SU-DHL-6 (cell line): Measurements from ENCODE around the gene WFIKKN1.

Experiments used
- H2AFZ ChIP-seq: fragments of 200-600 bp; sonication (generic); 2 replicates; pipeline ENCODE4 v1.6.1; 2014; ENCODE audit warnings: low read depth, mild to moderate bottlenecking, moderate library complexity, mixed read lengths, antibody characterized with exemption, low read length; ENCODE audit not compliant: severe bottlenecking
- H3F3A ChIP-seq: fragments of 200-600 bp; shearing (Covaris generic); 2 replicates; pipeline ENCODE4 v1.6.0; 2016; ENCODE audit warnings: antibody characterized with exemption, mild to moderate bottlenecking; ENCODE audit not compliant: insufficient read depth
- H3K27ac ChIP-seq: fragments of 200-600 bp; sonication (generic); 2 replicates; pipeline ENCODE4 v1.5.1; 2016; ENCODE audit warnings: low read depth, mild to moderate bottlenecking, low read length, moderate library complexity, mixed read lengths
- H3K27me3 ChIP-seq: fragments of 200-600 bp; sonication (generic), shearing (Covaris generic); 2 replicates; pipeline ENCODE4 v1.6.0; 2014; ENCODE audit warnings: mild to moderate bottlenecking, low read length
- H3K36me3 ChIP-seq: fragments of 200-600 bp; sonication (generic); 2 replicates; pipeline ENCODE4 v1.6.1; 2014; ENCODE audit warnings: mild to moderate bottlenecking, low read length, mixed read lengths
- H3K4me2 ChIP-seq: fragments of 300-600, 200-600 bp; shearing (Covaris generic), sonication (generic); 2 replicates; pipeline ENCODE4 v1.6.0; 2014; ENCODE audit warnings: low read length, low read depth, mild to moderate bottlenecking; ENCODE audit not compliant: poor library complexity, severe bottlenecking
- H3K4me3 ChIP-seq: fragments of 200-600 bp; sonication (generic); 2 replicates; pipeline ENCODE4 v1.5.1; 2014; ENCODE audit warnings: antibody characterized with exemption, low read length, mild to moderate bottlenecking, mixed read lengths; ENCODE audit not compliant: insufficient read depth, poor library complexity, severe bottlenecking
- H3K79me2 ChIP-seq: fragments of 200-600 bp; sonication (generic); 2 replicates; pipeline ENCODE4 v1.6.1; 2014; ENCODE audit warnings: mild to moderate bottlenecking, low read length, moderate library complexity; ENCODE audit not compliant: insufficient read depth
- H3K9ac ChIP-seq: fragments of 200-600 bp; sonication (generic); 2 replicates; pipeline ENCODE4 v1.7.0; 2014; ENCODE audit warnings: mild to moderate bottlenecking, low read length
- H3K9me2 ChIP-seq: fragments of 200-600 bp; sonication (generic); replicated peaks from 2 replicates; pipeline ENCODE4 v1.6.1; 2014; ENCODE audit warnings: low read length; ENCODE audit not compliant: insufficient read depth
- H3K9me3 ChIP-seq: fragments of 200-600 bp; sonication (generic); 2 replicates; pipeline ENCODE4 v1.6.1; 2014; ENCODE audit warnings: low read length, mixed read lengths; ENCODE audit not compliant: insufficient read depth
- H4K20me1 ChIP-seq: fragments of 200-600 bp; sonication (generic); 2 replicates; pipeline ENCODE4 v1.6.1; 2014; ENCODE audit warnings: low read depth, mild to moderate bottlenecking, antibody characterized with exemption, low read length, moderate library complexity, mixed read lengths
- EZH2phosphoT487 ChIP-seq: fragments of 200-600 bp; sonication (generic), shearing (Covaris generic); conservative IDR thresholded peaks from 2 replicates; pipeline ENCODE4 v1.6.1; 2018; ENCODE audit warnings: mild to moderate bottlenecking, antibody characterized with exemption, low read length, moderate library complexity, mixed read lengths
- TF ChIP-seq, protein P1 (sequence below): fragments of 200-600 bp; sonication (generic); IDR thresholded peaks from one replicate; pipeline ENCODE4 v1.5.1; 2017; ENCODE audit warnings: antibody characterized with exemption, mild to moderate bottlenecking, low read length, moderate library complexity; ENCODE audit not compliant: insufficient read depth, poor library complexity, severe bottlenecking

The WFIKKN1 gene

DNA sequence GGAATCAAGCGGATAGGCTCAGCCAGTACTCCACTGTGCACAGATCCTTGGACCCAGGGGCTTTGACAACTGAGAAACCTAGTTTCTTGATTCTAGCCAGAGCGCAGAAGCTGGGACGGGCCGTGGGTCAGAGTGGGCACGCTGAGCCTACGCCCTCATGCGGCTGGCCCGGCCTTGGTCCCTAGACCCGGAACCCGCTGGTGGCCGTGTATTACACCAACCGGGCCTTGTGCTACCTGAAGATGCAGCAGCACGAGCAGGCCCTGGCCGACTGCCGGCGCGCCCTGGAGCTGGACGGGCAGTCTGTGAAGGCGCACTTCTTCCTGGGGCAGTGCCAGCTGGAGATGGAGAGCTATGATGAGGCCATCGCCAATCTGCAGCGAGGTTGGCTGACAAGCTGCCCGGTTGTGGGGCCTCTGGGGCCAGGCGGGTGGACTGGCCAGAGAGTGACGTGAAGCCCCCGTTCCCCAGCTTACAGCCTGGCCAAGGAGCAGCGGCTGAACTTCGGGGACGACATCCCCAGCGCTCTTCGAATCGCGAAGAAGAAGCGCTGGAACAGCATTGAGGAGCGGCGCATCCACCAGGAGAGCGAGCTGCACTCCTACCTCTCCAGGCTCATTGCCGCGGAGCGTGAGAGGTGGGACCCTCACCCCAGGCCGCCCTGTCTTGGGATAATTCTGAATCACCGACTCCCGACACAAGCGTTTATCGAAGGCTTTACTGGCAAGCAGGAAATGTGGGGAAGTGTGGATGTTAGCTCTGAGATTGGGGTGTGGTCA lies 50.4 kb downstream of the WFIKKN1 start:
- Histone ChIP-seq H3K9me3 (no peaks in the 10 kb centered on the region), H2AFZ (no peak overlapping the region), H3K4me3 (peak overlapping the region; percentile 62), H3K4me2 (peak overlapping the region; percentile 57), H3F3A (peaks cover 9% of the 10 kb centered on the region; the same call in 1 of the 2 replicates), H3K9me2 (no peaks in the 10 kb centered on the region), H3K36me3 (no peaks in the 10 kb centered on the region), H3K79me2 (peaks cover 23% of the 10 kb centered on the region; the same call in 1 of the 2 replicates), H3K9ac (peak overlapping the region; percentile 75), H3K27me3 (no peaks in the 10 kb centered on the region), H3K27ac (peak overlapping the region; percentile 51), H4K20me1 (no peaks in the 10 kb centered on the region)
- TF ChIP-seq, protein P1, sequence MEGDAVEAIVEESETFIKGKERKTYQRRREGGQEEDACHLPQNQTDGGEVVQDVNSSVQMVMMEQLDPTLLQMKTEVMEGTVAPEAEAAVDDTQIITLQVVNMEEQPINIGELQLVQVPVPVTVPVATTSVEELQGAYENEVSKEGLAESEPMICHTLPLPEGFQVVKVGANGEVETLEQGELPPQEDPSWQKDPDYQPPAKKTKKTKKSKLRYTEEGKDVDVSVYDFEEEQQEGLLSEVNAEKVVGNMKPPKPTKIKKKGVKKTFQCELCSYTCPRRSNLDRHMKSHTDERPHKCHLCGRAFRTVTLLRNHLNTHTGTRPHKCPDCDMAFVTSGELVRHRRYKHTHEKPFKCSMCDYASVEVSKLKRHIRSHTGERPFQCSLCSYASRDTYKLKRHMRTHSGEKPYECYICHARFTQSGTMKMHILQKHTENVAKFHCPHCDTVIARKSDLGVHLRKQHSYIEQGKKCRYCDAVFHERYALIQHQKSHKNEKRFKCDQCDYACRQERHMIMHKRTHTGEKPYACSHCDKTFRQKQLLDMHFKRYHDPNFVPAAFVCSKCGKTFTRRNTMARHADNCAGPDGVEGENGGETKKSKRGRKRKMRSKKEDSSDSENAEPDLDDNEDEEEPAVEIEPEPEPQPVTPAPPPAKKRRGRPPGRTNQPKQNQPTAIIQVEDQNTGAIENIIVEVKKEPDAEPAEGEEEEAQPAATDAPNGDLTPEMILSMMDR: peak; percentile 10
- no peak for TF ChIP-seq EZH2phosphoT487

DNA sequence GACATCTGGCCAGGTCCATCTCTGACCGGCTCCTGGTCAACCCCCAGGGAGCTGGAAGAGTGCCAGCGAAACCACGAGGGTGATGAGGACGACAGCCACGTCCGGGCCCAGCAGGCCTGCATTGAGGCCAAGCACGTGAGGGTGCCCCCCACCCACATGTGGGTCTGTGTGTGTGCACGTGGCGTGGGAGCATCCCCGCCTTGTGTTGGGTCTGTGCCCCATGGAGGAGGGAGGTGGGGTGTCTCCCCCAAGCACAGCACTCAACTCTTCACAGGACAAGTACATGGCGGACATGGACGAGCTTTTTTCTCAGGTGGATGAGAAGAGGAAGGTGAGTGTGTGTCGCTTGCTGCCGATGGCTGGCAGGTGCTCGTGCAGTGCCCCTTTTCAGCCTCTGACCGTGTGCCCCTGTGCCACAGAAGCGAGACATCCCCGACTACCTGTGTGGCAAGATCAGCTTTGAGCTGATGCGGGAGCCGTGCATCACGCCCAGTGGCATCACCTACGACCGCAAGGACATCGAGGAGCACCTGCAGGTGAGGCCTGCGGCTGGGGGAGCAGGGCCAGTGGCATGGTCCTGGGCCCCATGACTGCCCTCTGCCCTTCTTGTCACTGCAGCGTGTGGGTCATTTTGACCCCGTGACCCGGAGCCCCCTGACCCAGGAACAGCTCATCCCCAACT lies 51.1 kb downstream of the WFIKKN1 start:
- no peaks in the 10 kb centered on the region for H3K27me3 ChIP-seq
- H3K4me3 ChIP-seq: peak overlapping the region; percentile 62
- no peak overlapping the region for H2AFZ ChIP-seq
- no peak for TF ChIP-seq EZH2phosphoT487
- TF ChIP-seq, protein P1: no peak
- H4K20me1 ChIP-seq: no peaks in the 10 kb centered on the region
- peak overlapping the region; percentile 75; the same call in 1 of the 2 replicates for H3K9ac ChIP-seq
- no peaks in the 10 kb centered on the region for H3K9me3 ChIP-seq
- peak overlapping the region; percentile 57 for H3K4me2 ChIP-seq
- H3F3A ChIP-seq: peaks cover 9% of the 10 kb centered on the region; the same call in 1 of the 2 replicates
- H3K9me2 ChIP-seq: no peaks in the 10 kb centered on the region
- H3K27ac ChIP-seq: no peak overlapping the region
- H3K79me2 ChIP-seq: peaks cover 23% of the 10 kb centered on the region; the same call in 1 of the 2 replicates
- H3K36me3 ChIP-seq: no peaks in the 10 kb centered on the region

DNA sequence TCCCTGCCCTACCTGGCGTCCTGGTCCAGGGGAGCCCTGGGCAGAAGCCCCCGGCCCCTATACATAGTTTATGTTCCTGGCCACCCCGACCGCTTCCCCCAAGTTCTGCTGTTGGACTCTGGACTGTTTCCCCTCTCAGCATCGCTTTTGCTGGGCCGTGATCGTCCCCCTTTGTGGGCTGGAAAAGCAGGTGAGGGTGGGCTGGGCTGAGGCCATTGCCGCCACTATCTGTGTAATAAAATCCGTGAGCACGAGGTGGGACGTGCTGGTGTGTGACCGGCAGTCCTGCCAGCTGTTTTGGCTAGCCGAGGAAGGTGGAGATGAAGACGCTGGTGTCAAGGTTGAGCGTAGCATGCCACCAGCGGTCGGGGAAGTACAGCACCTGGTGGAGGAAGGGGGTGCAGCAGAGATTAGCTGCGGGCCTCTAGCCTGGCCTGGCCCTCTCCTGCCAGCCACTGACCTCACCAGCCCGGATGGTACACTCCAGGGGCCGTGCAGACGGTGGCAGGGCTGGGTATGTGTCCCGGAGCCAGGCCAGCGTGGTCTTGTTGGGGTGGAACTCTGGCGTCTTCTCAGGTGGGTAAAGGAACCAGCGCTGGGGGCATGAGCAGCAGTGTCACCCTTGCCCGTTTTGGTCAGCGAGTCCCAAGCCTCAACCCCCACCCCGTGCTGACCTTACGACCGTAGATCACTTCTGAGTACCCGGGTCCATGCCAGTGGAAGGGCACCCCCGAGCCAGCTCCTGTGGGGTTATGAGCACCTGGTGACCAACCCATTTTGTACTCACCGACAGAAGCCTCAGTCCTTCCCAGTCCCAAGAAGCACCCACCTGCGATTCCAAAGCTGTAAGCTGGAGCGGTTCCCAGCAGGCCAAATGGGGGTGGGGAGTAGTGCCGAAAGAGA lies 52.0 kb downstream of the WFIKKN1 start:
- TF ChIP-seq, protein P1: no peak
- TF ChIP-seq EZH2phosphoT487: no peak
- Histone ChIP-seq H4K20me1 (no peaks in the 10 kb centered on the region), H3F3A (peaks cover 9% of the 10 kb centered on the region; the same call in 1 of the 2 replicates), H3K27me3 (no peaks in the 10 kb centered on the region), H2AFZ (no peak overlapping the region), H3K9me2 (no peaks in the 10 kb centered on the region), H3K4me3 (no peak overlapping the region), H3K9me3 (no peaks in the 10 kb centered on the region), H3K9ac (peak overlapping the region; percentile 58; the same call in 1 of the 2 replicates), H3K27ac (no peak overlapping the region), H3K36me3 (no peaks in the 10 kb centered on the region), H3K79me2 (peaks cover 23% of the 10 kb centered on the region; the same call in 1 of the 2 replicates), H3K4me2 (peak overlapping the region; percentile 64)
